Stimulated activated CD4-positive, alpha-beta T cell treated with anti-CD3 and anti-CD28 coated beads, Interleukin-15, amount 100 ng/mL, for 48 hours (primary cell): ENCODE measurements around the gene DNM1.
"Not testable (repeated sequence)": the region's sequence is repeated elsewhere in the genome, so short reads cannot be mapped to it uniquely, and the experiment has no call there.

Source experiments
- DNase-seq, 2 donors: peaks; one replicate each; pipeline ENCODE4 v3.0.0-alpha.2; 2020; ENCODE audit warnings: low read depth in 2 of 2

DNM1 gene

GRCh38 chr9:128224877-128225276 is 21.7 kb downstream of the DNM1 start:
- DNase-seq, result no peak

DNA sequence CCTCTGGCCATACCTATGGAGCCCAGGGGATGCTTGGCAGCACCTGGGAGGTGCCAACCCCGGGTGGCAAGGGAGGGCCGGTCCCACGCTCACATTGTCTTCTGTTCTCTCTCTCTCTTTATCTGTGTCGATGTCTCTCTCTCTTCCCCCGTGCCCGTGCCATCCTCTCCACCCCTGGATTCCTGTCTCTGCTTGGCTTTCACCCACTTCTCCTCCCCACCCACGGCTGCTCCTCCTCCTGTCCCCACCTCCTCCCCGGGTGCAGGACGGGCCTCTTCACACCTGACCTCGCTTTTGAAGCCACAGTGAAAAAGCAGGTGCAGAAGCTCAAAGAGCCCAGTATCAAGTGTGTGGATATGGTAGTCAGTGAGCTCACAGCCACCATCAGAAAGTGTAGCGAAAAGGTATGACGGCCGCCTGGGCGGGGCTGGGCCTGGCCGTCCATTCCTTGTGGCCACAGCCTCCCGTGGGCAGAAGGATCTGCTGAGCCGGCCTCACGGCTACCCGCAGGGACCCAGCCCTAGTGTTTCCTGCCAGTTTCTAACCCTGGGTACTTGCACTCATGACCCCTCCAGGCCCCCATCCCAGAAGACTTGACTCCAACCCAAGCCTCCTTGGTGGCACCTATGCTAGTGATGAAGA is 22.7 kb downstream of the DNM1 start:
- DNase-seq, result no peak

- DNase-seq, result no peak
These were observed 23.2 kb downstream of the DNM1 start for GRCh38 chr9:128226412-128226801.

DNA sequence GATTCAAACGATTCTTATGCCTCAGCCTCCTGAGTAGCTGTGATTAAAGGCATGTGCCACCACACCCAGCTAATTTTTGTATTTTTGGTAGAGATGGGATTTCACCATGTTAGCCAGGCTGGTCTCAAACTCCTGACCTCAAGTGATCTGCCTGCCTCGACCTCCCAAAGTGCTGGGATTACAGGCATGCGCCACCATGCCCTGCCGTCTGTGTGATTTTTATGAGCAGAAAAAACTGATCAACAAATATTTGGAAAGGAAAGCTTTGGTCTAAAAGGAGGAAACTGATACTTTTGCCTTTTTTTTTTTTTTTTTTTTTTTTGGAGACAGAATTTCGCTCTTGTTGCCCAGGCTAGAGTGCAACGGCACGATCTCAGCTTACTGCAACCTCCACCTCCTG is 27.7 kb downstream of the DNM1 start:
- DNase-seq, result not testable (repeated sequence)

DNA sequence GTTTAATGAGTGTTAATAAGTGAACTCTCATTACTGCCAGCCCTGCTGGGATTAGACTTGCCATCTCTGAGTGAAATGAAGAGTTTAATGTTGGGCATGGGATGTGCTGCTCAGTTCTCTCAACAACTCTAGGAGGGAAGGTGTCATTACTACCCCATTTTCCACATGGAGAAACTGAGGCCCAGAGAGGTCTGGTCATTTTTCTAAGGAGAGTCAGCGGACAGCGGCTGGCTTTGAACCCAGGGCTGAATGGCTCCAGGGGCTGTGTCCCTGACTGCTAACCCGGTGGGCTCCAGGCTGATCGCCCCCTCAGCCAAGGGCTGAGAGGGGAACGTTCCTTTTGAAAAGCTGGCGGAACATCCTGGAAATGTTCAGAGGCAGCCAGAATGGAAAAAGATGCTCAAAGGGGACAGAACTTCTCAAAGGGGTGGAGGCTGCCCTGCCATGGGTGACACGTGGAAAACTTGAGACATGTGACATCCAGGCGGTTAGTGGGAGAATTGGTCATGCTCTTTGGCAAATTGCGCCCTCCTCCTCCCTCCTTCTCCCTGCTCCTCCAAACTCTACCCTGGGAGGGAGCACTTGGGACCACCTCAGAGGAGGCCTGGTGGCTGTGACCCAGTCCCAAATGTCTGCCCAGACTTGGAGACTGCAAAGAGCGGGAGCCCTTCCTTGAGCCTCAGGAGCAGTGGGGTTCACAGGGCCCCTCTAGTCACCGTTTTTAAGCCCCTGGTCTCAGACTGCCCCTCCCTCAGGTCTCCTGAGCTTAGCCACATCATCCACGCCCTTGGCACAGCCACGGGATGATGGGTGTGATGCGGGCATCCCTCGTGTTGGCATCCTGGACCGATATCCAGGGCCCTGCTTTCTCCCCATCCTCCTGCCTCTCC is 28.7 kb downstream of the DNM1 start:
- peak in 1 of 2 donors; percentile 20 for DNase-seq

GRCh38 chr9:128232528-128233428 is 29.6 kb downstream of the DNM1 start:
- DNase-seq, result no peak

DNA sequence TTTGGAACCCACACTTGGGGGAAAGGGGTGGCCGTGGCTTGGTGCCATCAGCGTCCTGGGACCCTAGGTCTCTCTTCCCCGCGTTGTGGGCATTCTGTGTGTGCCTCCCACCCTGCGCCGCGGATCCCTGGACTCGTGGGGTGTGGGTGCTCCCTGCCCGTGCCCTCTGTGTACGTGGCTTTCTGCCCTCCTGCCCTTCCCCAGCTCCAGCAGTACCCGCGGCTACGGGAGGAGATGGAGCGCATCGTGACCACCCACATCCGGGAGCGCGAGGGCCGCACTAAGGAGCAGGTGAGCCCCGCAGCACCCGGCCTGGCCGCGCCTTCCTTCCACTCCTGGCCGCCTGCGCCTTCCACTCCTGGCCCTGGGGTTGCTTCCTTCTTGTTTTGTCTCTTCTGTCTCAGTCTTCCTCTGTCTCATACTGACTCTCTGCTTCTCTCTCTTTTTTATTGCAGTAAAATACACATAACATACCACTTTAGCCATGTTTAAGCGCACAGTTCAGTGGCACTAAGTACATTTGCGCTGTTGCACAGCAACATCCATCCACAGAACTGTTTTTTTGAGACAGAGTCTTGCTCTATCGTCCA is 30.7 kb downstream of the DNM1 start:
- no peak for DNase-seq

DNA sequence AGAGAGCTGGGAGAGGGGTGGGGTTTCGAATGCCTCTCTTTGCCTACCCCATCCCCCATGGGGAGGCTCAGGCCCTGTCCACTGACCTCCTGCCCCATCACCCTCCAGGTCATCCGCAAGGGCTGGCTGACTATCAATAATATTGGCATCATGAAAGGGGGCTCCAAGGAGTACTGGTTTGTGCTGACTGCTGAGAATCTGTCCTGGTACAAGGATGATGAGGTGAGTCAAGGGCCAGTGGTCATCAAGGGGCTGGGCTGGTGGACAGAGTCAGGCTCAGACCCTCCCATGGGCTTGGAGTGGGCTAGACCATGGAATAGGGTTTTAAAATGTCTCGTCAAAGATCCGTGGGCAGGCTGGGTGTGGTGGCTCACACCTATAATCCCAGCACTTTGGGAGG is 38.9 kb downstream of the DNM1 start:
- no peak for DNase-seq

DNA sequence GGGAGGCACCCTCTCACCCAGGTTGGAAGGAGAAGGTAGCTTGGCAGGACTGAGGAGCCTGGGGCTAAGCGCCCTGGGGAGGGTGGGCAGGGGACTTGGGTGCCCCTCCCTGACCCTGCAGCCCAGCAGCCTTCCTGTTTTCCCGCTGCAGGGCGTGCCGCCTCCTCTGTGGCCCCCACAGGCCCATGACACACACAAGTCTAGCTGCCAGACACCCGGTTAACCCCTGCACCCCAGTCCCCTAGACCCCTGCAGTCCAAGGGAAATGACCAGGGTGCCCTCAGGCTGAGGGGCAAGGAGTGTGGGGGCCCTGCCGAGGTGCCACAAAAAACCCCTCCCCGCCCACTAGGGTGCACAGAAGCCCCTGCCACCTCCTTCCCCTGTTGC is 39.6 kb downstream of the DNM1 start:
- DNase-seq, result no peak

DNA sequence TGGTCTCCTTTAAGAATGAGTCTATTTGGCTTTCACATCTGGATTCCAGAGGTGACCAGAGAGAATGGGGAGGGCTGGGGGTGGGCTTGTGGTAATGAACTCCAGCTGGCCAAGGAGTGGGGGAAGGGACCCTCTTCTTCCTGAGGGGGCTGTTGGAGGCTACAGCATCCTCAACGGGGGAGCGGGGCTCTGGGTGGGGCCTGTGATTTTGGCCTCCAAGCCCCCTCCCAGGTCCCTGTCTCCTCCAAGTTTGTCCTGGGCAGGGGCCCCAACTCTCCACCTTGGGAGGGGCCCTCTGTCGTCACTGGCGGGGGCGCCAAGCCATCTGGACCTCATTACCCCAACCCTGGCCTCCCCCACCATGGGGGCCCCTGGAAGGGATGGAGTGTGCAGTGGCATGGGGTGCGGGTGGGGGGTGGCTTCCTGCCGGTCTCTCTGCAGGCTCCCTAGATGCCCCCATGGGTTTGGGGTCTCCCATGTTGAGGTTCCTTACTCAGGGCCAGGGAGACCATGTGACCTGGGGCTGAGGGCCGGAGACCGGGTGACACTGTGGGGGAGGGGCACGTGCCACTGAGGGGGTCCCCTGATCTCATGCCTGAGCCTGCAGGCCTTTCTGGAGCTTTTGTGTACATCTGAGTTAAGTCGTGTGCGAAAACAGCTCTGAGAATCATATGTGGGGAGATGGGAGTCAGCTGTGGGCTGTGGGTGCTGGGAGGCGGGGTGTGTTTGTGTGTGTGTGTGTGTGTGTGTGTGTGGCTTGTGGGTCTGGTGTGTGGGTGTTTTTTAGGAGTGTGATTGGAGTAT is 40.2 kb downstream of the DNM1 start:
- no peak for DNase-seq

GRCh38 chr9:128244091-128244836 is 41.1 kb downstream of the DNM1 start:
- DNase-seq, result no peak

GRCh38 chr9:128244837-128245231 is 41.7 kb downstream of the DNM1 start:
- DNase-seq, result no peak

DNA sequence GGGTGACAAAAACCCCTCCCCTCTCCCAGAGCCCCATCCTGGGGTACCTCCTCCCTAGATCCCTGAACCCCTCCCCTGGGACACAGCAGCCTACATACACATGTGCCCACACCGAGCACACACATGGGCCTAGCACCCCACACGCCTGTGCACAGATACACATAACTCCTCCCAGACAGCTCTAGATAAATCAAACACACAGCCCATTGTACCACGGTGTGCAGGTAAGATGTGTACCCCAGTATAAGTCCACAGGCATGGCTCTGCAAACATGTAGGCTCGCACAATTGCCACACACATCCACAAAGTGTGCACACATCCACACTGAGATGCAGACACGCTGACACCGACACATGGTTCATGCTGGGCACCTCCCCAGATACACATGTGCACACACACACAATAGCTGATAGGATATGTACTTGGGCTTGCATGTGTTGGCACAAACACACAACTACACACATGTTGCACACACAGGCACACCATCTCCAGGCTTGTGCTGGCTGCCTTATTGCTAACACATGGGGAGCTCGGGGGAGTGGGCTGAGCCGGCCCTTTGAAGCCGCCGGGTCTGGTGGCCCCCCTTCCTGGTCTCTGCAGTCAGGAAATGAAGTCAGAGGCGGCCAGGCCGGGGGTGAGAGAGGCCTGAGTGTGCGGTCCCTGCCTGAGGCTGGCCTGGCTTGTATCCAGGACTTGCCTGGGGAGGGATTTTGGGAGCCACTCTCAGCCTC is 42.4 kb downstream of the DNM1 start:
- DNase-seq, result no peak

DNA sequence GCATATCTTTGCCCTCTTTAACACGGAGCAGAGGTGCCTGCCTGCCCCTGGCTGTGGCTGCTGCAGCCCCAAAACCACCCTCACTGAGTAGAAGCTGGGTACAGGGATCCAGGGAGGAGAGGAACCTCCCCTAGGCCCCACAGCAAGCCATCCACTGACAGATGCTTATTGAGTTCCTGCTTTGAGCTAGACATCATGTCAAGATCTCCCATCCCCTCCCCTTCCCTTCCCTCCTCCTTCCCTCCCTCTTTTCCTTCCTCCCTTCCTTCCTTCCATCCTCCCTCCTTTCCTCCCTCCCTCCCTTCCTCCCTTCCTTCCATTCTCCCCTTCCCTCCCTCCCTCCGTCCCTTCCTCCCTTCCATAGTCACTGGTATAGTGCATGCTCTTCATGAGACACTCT is 43.3 kb downstream of the DNM1 start:
- DNase-seq, result no peak

- DNase-seq, result no peak
These were observed 44.1 kb downstream of the DNM1 start for GRCh38 chr9:128247226-128247803.

DNA sequence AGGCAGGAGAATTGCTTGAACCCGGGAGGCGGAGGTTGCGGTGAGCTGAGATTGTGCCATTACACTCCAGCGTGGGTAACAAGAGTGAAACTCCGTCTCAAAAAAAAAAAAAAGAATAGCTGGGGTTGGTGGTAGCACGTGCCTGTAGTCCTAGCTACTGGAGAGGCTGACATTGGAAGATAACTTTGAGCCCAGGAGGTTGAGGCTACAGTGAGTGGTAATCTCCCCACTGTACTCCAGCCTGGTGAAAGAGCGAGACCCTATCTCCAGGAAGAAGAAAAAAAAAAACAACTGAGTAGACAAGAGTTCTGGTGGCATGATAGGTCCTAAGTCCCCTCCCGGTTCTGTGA is 46.4 kb downstream of the DNM1 start:
- no peak for DNase-seq

DNA sequence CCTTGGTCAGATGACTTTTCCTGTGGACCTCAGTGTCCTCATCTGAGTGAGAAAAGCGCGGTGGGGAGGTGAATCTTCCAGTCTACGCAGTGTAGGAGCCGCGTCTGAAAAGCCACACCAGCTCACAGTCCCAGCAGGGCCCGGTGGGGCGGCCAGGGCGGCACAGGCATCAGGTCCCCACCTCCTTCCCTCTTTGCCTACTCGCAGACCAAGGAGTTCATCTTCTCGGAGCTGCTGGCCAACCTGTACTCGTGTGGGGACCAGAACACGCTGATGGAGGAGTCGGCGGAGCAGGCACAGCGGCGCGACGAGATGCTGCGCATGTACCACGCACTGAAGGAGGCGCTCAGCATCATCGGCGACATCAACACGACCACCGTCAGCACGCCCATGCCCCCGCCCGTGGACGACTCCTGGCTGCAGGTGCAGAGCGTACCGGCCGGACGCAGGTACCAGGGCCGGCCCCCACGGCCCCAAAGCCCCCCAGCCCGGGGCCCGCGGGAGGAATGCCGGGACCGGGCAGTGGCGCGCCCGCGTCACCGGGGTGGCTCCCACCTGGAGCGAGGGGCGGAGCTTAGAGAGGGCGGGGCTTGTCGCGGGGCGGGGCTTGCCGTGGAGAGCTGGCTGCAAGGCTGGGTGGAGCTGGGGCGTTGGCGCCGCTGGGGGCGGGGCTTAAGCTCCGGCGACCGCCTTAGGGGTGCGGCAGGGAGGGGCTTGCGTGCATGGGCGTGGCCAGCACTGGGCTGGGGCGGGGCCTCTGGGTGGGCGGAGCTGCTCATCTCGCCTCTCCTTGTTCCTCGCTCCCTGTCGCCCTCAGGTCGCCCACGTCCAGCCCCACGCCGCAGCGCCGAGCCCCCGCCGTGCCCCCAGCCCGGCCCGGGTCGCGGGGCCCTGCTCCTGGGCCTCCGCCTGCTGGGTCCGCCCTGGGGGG is 47.0 kb downstream of the DNM1 start:
- peak; percentile 97 to 99 for DNase-seq
